B cell (primary cell): Measurements from ENCODE around the gene CASP9.

ENCODE experiments used
- CTCF ChIP-seq: fragments of 200-600 bp; IDR thresholded peaks from one replicate; pipeline ENCODE4 v1.8.0; 2022; ENCODE audit warnings: antibody characterized with exemption, mild to moderate bottlenecking
- EZH2 ChIP-seq: IDR thresholded peaks from 2 replicates; pipeline ENCODE4 v1.6.1; 2012; ENCODE audit warnings: borderline replicate concordance, low read depth, mild to moderate bottlenecking, moderate library complexity, low read length; ENCODE audit not compliant: insufficient read depth, poor library complexity, severe bottlenecking

DNA sequence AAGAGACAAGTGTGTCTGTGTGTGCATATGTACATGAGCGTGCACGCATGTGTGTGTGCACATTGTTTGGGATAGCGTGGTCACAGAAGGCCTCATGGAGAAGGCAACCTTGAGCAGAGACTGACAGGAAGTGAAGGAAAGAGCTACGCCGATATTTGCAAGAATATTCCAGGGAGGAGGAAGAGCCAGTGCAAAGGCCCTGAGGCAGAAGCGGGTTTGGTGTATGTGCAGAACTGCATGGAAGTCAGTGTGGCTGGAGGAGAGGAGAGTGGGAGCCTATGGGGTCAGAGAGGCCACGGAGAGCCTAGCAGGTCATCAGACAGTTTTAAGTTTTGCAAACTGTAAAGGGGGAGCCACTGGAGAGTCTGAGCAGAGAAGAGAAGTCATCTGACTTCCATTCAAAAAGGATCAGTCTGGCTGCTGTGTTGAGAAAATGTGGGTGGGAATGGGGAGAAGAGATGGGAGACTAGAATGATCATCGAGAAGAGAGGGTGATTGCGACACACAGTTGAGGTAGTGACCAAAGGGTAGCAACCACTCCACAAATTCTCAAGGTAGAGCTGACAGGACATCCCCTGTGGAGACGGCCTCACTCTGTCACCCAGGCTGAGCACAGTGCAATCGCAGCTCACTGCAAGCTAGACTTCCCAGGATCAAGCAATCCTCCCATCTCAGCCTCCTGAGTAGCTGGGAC lies 44.2 kb downstream of the CASP9 start:
- TF ChIP-seq CTCF (no peak), EZH2 (no peak)
